Measurements from ENCODE around the gene WAS. TPM values are rescaled to one million over a fixed set of nuclear protein-coding genes. Genes with fewer than 3 reads are reported as not detected.

The WAS gene
- total and polyA plus RNA-seq, 2 of the 8 experiments (the other 6 are each of a cell fraction or from before 2014, with no cell fraction given) = 0.63 to 0.65 TPM

GRCh38 chrX:48702032-48702431 is 18.4 kb downstream of the WAS start:
- H3K9ac ChIP-seq (replicated peaks in 1 of 4; ENCODE audit: extremely low read depth in 1 of 4, low read depth in 3 of 4, low read length in 3 of 4) = no peak overlapping the region
- FAIRE-seq = no peak
- H3K23ac ChIP-seq (ENCODE audit: insufficient read length) = no peak overlapping the region
- DNase-seq (ENCODE audit: low read depth in 1 of 2, low spot score in 2 of 2) = no peak
- no peak overlapping the region for H4K91ac ChIP-seq (replicated peaks; ENCODE audit: insufficient read length, low read length)
- CTCF ChIA-PET (ENCODE audit: partially characterized antibody) = no interaction called here
- H3K18ac ChIP-seq (ENCODE audit: extremely low read depth, low read length) = no peak overlapping the region
- no peak overlapping the region for H3K4ac ChIP-seq (replicated peaks; ENCODE audit: insufficient read length, low read depth, low read length)
- H3K36me3 ChIP-seq (ENCODE audit: control insufficient read depth in 2 of 4, insufficient read depth in 4 of 4, low read length in 3 of 4) = peaks cover 5 to 43% (median 30%) of the 10 kb centered on the region in 4 experiments; a peak in 6 of 8 replicates
- peaks cover 0 to 12% (median 4%) of the 10 kb centered on the region in 4 experiments; a peak in 3 of 7 replicates for H3K4me1 ChIP-seq (replicated peaks in 1 of 4; ENCODE audit: control insufficient read depth in 3 of 4, insufficient read depth in 4 of 4, low read length in 3 of 4)
- no peak overlapping the region for H2BK5ac ChIP-seq (ENCODE audit: low read depth, low read length)
- no peak overlapping the region for H3K4me3 ChIP-seq (ENCODE audit: extremely low read depth in 1 of 4, insufficient read depth in 2 of 4, low read depth in 3 of 4, low read length in 4 of 4)
- H3K27ac ChIP-seq (ENCODE audit: low read depth, low read length) = no peak overlapping the region
- no peak overlapping the region for H2AFZ ChIP-seq (ENCODE audit: low read length)
- H3K79me2 ChIP-seq (ENCODE audit: control insufficient read depth in 1 of 2, insufficient read depth in 2 of 2, low read length in 2 of 2) = peaks cover 0 to 2% of the 10 kb centered on the region in 2 experiments; a peak in 1 of 4 replicates
- no peaks in the 10 kb centered on the region for H3K23me2 ChIP-seq (ENCODE audit: low read depth, low read length)
- no peaks in the 10 kb centered on the region for H3K27me3 ChIP-seq (replicated peaks in 1 of 4; ENCODE audit: control insufficient read depth in 3 of 4, extremely low read depth in 1 of 4, insufficient read depth in 3 of 4, low read length in 3 of 4)
- no peak overlapping the region for H2BK12ac ChIP-seq (ENCODE audit: low read depth, low read length)
- H3K9me3 ChIP-seq (ENCODE audit: insufficient read depth in 2 of 2, low read depth in 1 of 2, low read length in 1 of 2) = no peaks in the 10 kb centered on the region
- H2AK5ac ChIP-seq (ENCODE audit: low read depth, low read length) = no peak overlapping the region
- H3K56ac ChIP-seq (replicated peaks; ENCODE audit: insufficient read length, low read depth, low read length) = no peak overlapping the region
- H4K20me1 ChIP-seq (replicated peaks in 1 of 2; ENCODE audit: control insufficient read depth in 1 of 2, insufficient read depth in 2 of 2, low read length in 2 of 2) = peaks cover 2 to 8% of the 10 kb centered on the region in 2 experiments
- TF ChIP-seq TAF7 (optimal IDR thresholded peaks at IDR 0.05; ENCODE audit: borderline replicate concordance, low read depth, low read length) = no peak
- no peak overlapping the region for H2BK20ac ChIP-seq (ENCODE audit: low read length)
- WGBS, 2 experiments (ENCODE audit: extremely low coverage in 1 of 2, insufficient coverage in 1 of 2, insufficient read length in 1 of 2, insufficient replicate concordance in 2 of 2, low coverage in 1 of 2, low lambda C conversion rate in 2 of 2, missing lambda C conversion rate in 1 of 2) = 80% methylated on average over 1 of the region's 2 CpGs; no CpG with 5 or more reads in 1 of the 2 experiments
- no peak overlapping the region for H3K14ac ChIP-seq (ENCODE audit: insufficient read length)
- no peak overlapping the region for H3K4me2 ChIP-seq (ENCODE audit: insufficient read depth in 1 of 2, low read depth in 2 of 2, low read length in 2 of 2)
- H4K5ac ChIP-seq (ENCODE audit: insufficient read length, low read depth, low read length) = no peak overlapping the region
- H3K79me1 ChIP-seq (ENCODE audit: low read depth, low read length) = no peaks in the 10 kb centered on the region
- H2BK120ac ChIP-seq (replicated peaks; ENCODE audit: low read depth, low read length) = no peak overlapping the region
- no peak overlapping the region for H2BK15ac ChIP-seq (ENCODE audit: low read length)
- POLR2A ChIA-PET (ENCODE audit: partially characterized antibody) = no interaction called here
- H4K8ac ChIP-seq (ENCODE audit: extremely low read depth, insufficient read depth, low read length) = no peak overlapping the region

Measured in H1 (cell line).